Pancreas (tissue), 10 donors: Measurements from ENCODE around the gene CDKN2AIPNL. TPM values are rescaled to one million over a fixed set of nuclear protein-coding genes. Genes with fewer than 3 reads are reported as not detected.

Source experiments
- ATAC-seq, 4 donors: fragments of 200-7000 bp; cut with Tn5 transposase; one replicate each; pipeline versions ENCODE4 v1.8.0 to v1.9.1; 2020; ENCODE audit warnings: mild to moderate bottlenecking in 4 of 4, moderate library complexity in 4 of 4
- DNase-seq, 6 donors: peaks; one replicate each; pipeline ENCODE4 v3.0.0-alpha.2; 2020
- FAIRE-seq: peaks from 2 replicates; lab custom pipeline; 2012; peaks lifted over from hg19 to GRCh38; lab: Jason Lieb, UNC
- H3K27ac ChIP-seq, 4 donors: fragments of 200-600 bp; sonication (generic); 1 replicate in 3 of 4; 2 replicates in 1 of 4; pipeline versions ENCODE4 v1.5.0 to v1.8.0; 2020
- H3K27me3 ChIP-seq, 4 donors: fragments of 200-600 bp; one replicate each; pipeline ENCODE4 v1.8.0; 2021
- H3K36me3 ChIP-seq, 3 donors: fragments of 200-600 bp; sonication (generic) in 1 of 3; one replicate each; pipeline versions ENCODE4 v1.5.0 to v1.8.0; 2020 to 2021
- H3K4me1 ChIP-seq, 3 donors: fragments of 200-600 bp; one replicate each; pipeline ENCODE4 v1.8.0; 2021
- H3K4me3 ChIP-seq, 4 donors: fragments of 200-600 bp; sonication (generic) in 2 of 4; one replicate each; pipeline versions ENCODE4 v1.5.0 to v1.8.0; 2020 to 2021
- H3K9me3 ChIP-seq, 4 donors: fragments of 200-600 bp; one replicate each; pipeline ENCODE4 v1.8.0; 2021
- CTCF ChIP-seq, 4 donors: fragments of 200-600 bp; sonication (generic) in 3 of 4; IDR thresholded peaks; one replicate each; pipeline versions ENCODE4 v1.5.0 to v1.8.0; 2021; ENCODE audit warnings: antibody characterized with exemption in 4 of 4
- WGBS, 2 donors: extraction: QIAGEN DNeasy Blood & Tissue Kit; methylation state at CpG; one replicate each; pipeline ENCODE4 v1.1.7; 2013; 5-methylcytosine and 5-hydroxymethylcytosine counted together
- intact Hi-C, 3 donors: fragments of 100-400 bp; cut with DNase I; formaldehyde crosslinking; loops; one replicate each; pipeline versions ENCODE4 v1.11.1 to v1.14.2; 2022
- polyA plus RNA-seq, 2 donors: library from polyadenylated mRNA; stranded (reverse); fragments of 200-250 nt; gene quantifications; one replicate each; pipeline ENCODE4 v1.2.3, GENCODE V29; 2013
- total RNA-seq, 6 donors: library from RNA; stranded (reverse); fragmentation: NEBNext Ultra II Directional in 4 of 6; extraction: Animal tissue kit (Norgen Biotek cat#: 25700) in 4 of 6; gene quantifications; one replicate each; pipeline versions ENCODE4 v1.2.1 to v1.2.4, GENCODE V29; 2021 to 2023
- donor health status: healthy with polysubstance abuse.
- donor health status: DM: no; HTN: no; CAD: no; lungs with moderate emphysema.
- donor health status: DM: no; HTN: no; CAD: no.
- donor health status: control.
- donor health status: control.
- donor health status: Bipolar disorder and iron deficiency.
- donor health status: DM: yes; HTN: yes; CAD: no.
- donor health status: DM: no; HTN: no; CAD: no.
- donor health status: DM: no; HTN: no; CAD: no.
- donor health status: DM: yes; HTN: yes; CAD: no.

CDKN2AIPNL gene
- total and polyA plus RNA-seq, 8 donors = 11.9 to 42.5 (median 18.7) TPM

GRCh38 chr5:134458234-134459009 lies 46.7 kb upstream of the CDKN2AIPNL start:
- intact Hi-C loops = no loop called here

GRCh38 chr5:134457801-134458200 lies 46.1 kb upstream of the CDKN2AIPNL start:
- intact Hi-C loops = no loop called here
- no peak for FAIRE-seq
- Histone ChIP-seq H3K4me1 (no peaks in the 10 kb centered on the region), H3K27me3 (no peaks in the 10 kb centered on the region), H3K9me3 (no peaks in the 10 kb centered on the region), H3K4me3 (no peak overlapping the region), H3K27ac (no peak overlapping the region), H3K36me3 (no peaks in the 10 kb centered on the region)
- no peak for DNase-seq
- ATAC-seq = no peak
- TF ChIP-seq CTCF (IDR thresholded peaks at IDR 0.05) = no peak
- WGBS, 2 donors = 78 to 97% methylated on average over 3 of the region's 3 CpGs

More at GRCh38 chr5:134458234-134459009, 46.7 kb upstream of the CDKN2AIPNL start:
- no peak for TF ChIP-seq CTCF (IDR thresholded peaks at IDR 0.05)
- FAIRE-seq (no peak), DNase-seq (peak in 2 of 6 donors; percentile 33 to 63), ATAC-seq (peak in 2 of 4 donors; percentile 27 to 61)
- WGBS, 2 donors = 58 to 73% methylated on average over 10 of the region's 10 CpGs
- H3K4me3 ChIP-seq = no peak overlapping the region
- H3K36me3 ChIP-seq = no peaks in the 10 kb centered on the region
- no peaks in the 10 kb centered on the region for H3K27me3 ChIP-seq
- H3K27ac ChIP-seq = no peak overlapping the region
- H3K9me3 ChIP-seq = no peaks in the 10 kb centered on the region
- no peaks in the 10 kb centered on the region for H3K4me1 ChIP-seq

- Histone ChIP-seq H3K27me3 (no peaks in the 10 kb centered on the region), H3K4me1 (no peaks in the 10 kb centered on the region), H3K27ac (no peak overlapping the region), H3K4me3 (no peak overlapping the region), H3K36me3 (no peaks in the 10 kb centered on the region), H3K9me3 (no peaks in the 10 kb centered on the region)
- ATAC-seq (no peak), DNase-seq (no peak), FAIRE-seq (no peak)
- WGBS, 2 donors = 54 to 71% methylated on average over 4 of the region's 4 CpGs
- intact Hi-C loops = no loop called here
- TF ChIP-seq CTCF (IDR thresholded peaks at IDR 0.05) = no peak
Measured at GRCh38 chr5:134456825-134457224, 45.1 kb upstream of the CDKN2AIPNL start.

GRCh38 chr5:134455466-134455865 lies 43.8 kb upstream of the CDKN2AIPNL start:
- no peaks in the 10 kb centered on the region for H3K27me3 ChIP-seq
- intact Hi-C loops = no loop called here
- no peak for TF ChIP-seq CTCF (IDR thresholded peaks at IDR 0.05)
- 88 to 91% methylated on average over 8 of the region's 8 CpGs for WGBS, 2 donors
- H3K4me3 ChIP-seq = no peak overlapping the region
- no peaks in the 10 kb centered on the region for H3K4me1 ChIP-seq
- ATAC-seq = no peak
- no peak for DNase-seq
- H3K9me3 ChIP-seq = no peaks in the 10 kb centered on the region
- FAIRE-seq = no peak
- no peak overlapping the region for H3K27ac ChIP-seq
- H3K36me3 ChIP-seq = no peaks in the 10 kb centered on the region

- no peak for DNase-seq
- H3K9me3 ChIP-seq = no peaks in the 10 kb centered on the region
- no peak for TF ChIP-seq CTCF (IDR thresholded peaks at IDR 0.05)
- H3K4me3 ChIP-seq = no peak overlapping the region
- no peaks in the 10 kb centered on the region for H3K4me1 ChIP-seq
- FAIRE-seq = no peak
- intact Hi-C loops = no loop called here
- WGBS, 2 donors = 82 to 91% methylated on average over 2 of the region's 2 CpGs
- no peaks in the 10 kb centered on the region for H3K36me3 ChIP-seq
- H3K27me3 ChIP-seq = no peaks in the 10 kb centered on the region
- H3K27ac ChIP-seq = no peak overlapping the region
- ATAC-seq = no peak
Measured at GRCh38 chr5:134453016-134453415, 41.3 kb upstream of the CDKN2AIPNL start.
